ENCODE measurements around the gene EFCAB11.

GRCh38 chr14:89755816-89756215, 198.7 kb downstream of the EFCAB11 start:
- TF ChIP-seq CTCF (IDR thresholded peaks at IDR 0.05) (no peak), POLR2A (IDR thresholded peaks at IDR 0.05) (no peak)
